MM.1S (cell line): Measurements from ENCODE around the gene GAPT.

Source experiments
- CTCF ChIP-seq: fragments of 300-600 bp; sonication (generic); IDR thresholded peaks from 2 replicates; pipeline ENCODE4 v1.5.1; 2016; ENCODE audit warnings: antibody characterized with exemption, low read length, mixed read lengths
- EZH2 ChIP-seq: fragments of 300-600 bp; sonication (generic); optimal IDR thresholded peaks from 2 replicates; pipeline ENCODE3; 2017; ENCODE audit warnings: low read depth, mild to moderate bottlenecking, antibody characterized with exemption, low read length, mixed read lengths
- EZH2phosphoT487 ChIP-seq: fragments of 300-600 bp; sonication (generic); IDR thresholded peaks from 2 replicates; pipeline ENCODE4 v1.6.1; 2018; ENCODE audit warnings: antibody characterized with exemption, low read length

- TF ChIP-seq CTCF (no peak), EZH2 (no peak), EZH2phosphoT487 (no peak)
Observed at GRCh38 chr5:58503390-58504046, 12.3 kb downstream of the GAPT start.
